SK-N-SH (cell line): ENCODE measurements around the gene PFKFB2.
A peak's percentile ranks its signal among the peaks of the same experiment; 100 is the strongest.

Experiments used
- ELF1 ChIP-seq: IDR thresholded peaks from 2 replicates; pipeline ENCODE4 v1.4.0; 2012
- RAD21 ChIP-seq: IDR thresholded peaks from 2 replicates; pipeline ENCODE4 v1.6.1; 2012; ENCODE audit warnings: mild to moderate bottlenecking, low read length
- RFX5 ChIP-seq: IDR thresholded peaks from 2 replicates; pipeline ENCODE4 v1.6.1; 2012; ENCODE audit warnings: mild to moderate bottlenecking, improper control_type of control experiment, low read length
- TAF1 ChIP-seq: IDR thresholded peaks from 2 replicates; pipeline ENCODE4 v1.6.1; 2012; ENCODE audit warnings: low read depth, mild to moderate bottlenecking, low read length, moderate library complexity, borderline replicate concordance
- TF ChIP-seq, protein P1 (sequence below): fragments of 200-600 bp; sonication (generic); IDR thresholded peaks from 2 replicates; pipeline ENCODE4 v1.6.1; 2017; ENCODE audit warnings: antibody characterized with exemption, mild to moderate bottlenecking, moderate library complexity
- TF ChIP-seq, protein P2 (sequence below): IDR thresholded peaks from 2 replicates; pipeline ENCODE4 v1.4.0; 2012; ENCODE audit warnings: low read depth

DNA sequence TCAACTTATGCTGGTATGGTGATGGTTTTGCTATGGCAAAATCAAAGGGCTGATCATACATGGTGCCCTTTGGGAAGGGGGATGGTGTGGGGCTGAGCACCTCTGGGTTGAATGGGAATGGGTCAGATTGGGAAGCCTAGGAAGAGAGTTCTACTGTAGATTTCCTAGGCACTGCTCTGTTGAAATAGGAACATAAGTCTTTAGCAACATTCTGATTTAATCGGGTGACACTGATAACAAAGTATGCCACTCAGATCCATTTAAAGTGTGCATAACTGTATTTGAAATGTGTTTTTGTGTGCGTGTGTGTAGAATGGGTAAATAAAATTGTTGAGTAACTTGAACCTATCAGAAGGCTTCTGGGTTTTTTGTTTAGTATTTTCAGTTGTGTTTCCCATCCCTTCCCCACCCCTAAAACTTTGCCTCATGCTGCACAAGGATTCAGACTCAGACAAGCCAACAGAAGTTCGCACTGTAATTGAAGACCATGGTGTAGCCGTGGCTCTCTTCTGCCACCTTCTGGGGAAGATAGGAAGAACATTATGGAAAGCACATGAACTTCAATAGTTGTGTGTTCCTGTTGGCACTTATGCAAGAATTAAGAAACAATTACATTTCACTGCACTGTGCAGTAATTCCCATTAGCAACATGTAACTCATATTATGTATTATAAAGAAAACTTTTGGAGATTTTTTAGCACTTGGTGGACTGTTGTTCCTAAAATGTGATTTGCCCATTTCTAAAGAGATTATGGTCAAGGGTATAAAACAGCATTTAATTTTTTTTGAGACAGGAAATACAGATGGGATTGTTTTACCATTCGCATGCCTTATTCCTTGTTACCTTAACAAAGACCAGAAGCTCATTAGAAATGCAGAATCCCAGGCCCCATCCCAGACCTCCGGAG is 24.6 kb downstream of the PFKFB2 start:
- no peak for TF ChIP-seq TAF1
- no peak for TF ChIP-seq ELF1
- TF ChIP-seq RAD21: peak; percentile 93
- TF ChIP-seq, protein P1, sequence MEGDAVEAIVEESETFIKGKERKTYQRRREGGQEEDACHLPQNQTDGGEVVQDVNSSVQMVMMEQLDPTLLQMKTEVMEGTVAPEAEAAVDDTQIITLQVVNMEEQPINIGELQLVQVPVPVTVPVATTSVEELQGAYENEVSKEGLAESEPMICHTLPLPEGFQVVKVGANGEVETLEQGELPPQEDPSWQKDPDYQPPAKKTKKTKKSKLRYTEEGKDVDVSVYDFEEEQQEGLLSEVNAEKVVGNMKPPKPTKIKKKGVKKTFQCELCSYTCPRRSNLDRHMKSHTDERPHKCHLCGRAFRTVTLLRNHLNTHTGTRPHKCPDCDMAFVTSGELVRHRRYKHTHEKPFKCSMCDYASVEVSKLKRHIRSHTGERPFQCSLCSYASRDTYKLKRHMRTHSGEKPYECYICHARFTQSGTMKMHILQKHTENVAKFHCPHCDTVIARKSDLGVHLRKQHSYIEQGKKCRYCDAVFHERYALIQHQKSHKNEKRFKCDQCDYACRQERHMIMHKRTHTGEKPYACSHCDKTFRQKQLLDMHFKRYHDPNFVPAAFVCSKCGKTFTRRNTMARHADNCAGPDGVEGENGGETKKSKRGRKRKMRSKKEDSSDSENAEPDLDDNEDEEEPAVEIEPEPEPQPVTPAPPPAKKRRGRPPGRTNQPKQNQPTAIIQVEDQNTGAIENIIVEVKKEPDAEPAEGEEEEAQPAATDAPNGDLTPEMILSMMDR: peak; percentile 92
- TF ChIP-seq, protein P2, sequence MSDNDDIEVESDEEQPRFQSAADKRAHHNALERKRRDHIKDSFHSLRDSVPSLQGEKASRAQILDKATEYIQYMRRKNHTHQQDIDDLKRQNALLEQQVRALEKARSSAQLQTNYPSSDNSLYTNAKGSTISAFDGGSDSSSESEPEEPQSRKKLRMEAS: peak; percentile 17; the same call in 1 of the 2 replicates
- no peak for TF ChIP-seq RFX5
